Measurements from ENCODE around the gene RNF123. TPM values are rescaled to one million over a fixed set of nuclear protein-coding genes. Genes with fewer than 3 reads are reported as not detected.
A peak's percentile ranks its signal among the peaks of the same experiment; 100 is the strongest.

Gene RNF123
- 10 to 100 TPM; 32.4 to 48.3 (median 39.9) TPM for total RNA-seq
- long read RNA-seq: 0 reads

DNA sequence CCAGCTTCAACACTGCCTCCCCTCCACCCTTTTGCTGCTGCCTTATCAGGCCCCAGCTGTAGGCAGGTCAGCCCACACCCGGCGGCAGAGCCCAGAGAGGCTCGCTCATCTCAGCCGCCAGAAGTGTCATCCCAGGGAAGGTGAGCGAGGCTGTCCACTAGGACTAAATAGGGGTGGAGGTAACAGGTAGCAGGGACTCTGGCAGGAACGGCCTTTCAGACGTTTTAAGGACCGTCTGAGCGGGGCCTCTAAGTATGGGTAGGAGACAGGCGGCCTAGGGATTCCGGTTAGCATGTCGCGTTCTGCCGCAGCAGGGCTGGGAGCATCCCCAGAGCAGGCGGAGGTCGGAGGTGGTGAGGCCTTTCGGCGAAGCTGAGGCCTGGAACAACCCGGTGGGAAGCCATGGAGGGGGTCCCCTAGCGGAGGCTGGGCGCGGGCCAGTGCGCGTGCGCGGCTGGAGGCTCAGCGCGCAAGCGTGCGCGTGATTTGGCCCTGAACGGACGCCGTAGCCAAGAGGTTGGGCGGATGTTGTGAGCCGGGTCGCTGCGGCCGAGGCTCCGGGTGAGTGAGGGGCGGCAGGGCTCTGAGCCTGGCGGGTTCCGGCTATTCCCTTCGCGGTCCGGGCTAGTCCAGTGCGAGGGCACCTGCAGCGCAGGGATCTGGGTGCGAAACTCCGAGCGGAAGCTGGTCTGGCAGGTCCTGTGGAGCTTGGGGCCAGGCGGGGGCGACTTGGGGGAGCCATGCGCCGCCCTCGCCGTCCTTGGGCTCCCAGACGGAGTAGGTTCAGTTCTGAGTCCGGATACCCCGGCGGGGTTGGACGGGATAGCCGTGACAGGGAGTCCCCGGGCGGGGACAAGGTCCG, at the start of gene RNF123, which contains the start of gene MST1:
RNF123 (plus strand) TSS at position 512 of the 862 bp plus-strand sequence. CDS start 1,609 bp downstream, outside the sequence.
MST1 (minus strand) TSS at position 429 of the 862 bp plus-strand sequence. CDS start 783 bp downstream, outside the sequence.
- Histone ChIP-seq H3K9me3 (no peaks in the 10 kb centered on the region), H3K27ac (peak within 1 kb of the TSS; percentile 88 to 97 (median 91)), H3K4me1 (peaks cover 0 to 26% (median 0%) of the 10 kb centered on the region in 4 donors), H3K36me3 (peaks cover 0 to 7% (median 2%) of the 10 kb centered on the region in 4 donors), H3K4me3 (peak within 1 kb of the TSS; percentile 99 to 100 (median 100)), H3K27me3 (no peaks in the 10 kb centered on the region)
- TF ChIP-seq POLR2A (IDR thresholded peaks at IDR 0.05): no peak
- TF ChIP-seq, protein P1, sequence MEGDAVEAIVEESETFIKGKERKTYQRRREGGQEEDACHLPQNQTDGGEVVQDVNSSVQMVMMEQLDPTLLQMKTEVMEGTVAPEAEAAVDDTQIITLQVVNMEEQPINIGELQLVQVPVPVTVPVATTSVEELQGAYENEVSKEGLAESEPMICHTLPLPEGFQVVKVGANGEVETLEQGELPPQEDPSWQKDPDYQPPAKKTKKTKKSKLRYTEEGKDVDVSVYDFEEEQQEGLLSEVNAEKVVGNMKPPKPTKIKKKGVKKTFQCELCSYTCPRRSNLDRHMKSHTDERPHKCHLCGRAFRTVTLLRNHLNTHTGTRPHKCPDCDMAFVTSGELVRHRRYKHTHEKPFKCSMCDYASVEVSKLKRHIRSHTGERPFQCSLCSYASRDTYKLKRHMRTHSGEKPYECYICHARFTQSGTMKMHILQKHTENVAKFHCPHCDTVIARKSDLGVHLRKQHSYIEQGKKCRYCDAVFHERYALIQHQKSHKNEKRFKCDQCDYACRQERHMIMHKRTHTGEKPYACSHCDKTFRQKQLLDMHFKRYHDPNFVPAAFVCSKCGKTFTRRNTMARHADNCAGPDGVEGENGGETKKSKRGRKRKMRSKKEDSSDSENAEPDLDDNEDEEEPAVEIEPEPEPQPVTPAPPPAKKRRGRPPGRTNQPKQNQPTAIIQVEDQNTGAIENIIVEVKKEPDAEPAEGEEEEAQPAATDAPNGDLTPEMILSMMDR (IDR thresholded peaks at IDR 0.05): peak in 3 of 4 donors; percentile 16 to 22 (median 17)
- DNase-seq (peak; percentile 89 to 91 (median 90)), ATAC-seq (peak; percentile 66 to 76 (median 72))
- intact Hi-C loops (cut with DNase I): no loop called here
- WGBS (ENCODE audit: insufficient coverage, low coverage, low lambda C conversion rate, missing lambda C conversion rate): 0% methylated on average over 8 of the region's 66 CpGs

DNA sequence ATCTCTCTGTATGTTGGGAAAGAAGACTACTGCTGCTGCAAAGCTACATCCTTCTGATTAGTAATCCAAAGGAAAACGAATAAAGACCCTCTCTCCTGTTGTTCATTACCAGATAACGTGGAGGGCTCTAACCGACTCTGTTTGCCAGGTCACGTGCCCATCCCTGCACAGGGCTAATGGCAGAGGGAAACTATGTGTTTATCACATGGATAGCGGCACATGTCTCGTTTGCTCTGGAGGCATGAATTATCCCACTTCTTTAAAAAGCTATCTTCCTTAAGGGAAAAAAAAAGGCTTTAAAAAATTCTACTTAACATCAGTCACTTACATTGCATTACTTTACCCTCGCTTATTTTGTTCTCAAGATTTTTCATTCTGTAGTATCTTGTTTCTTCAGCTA, 48.1 kb upstream of the RNF123 start:
- Histone ChIP-seq H3K36me3 (no peaks in the 10 kb centered on the region), H3K4me1 (peaks cover 0 to 8% (median 0%) of the 10 kb centered on the region in 4 donors), H3K27ac (no peak overlapping the region), H3K4me3 (no peak overlapping the region), H3K27me3 (no peaks in the 10 kb centered on the region), H3K9me3 (no peaks in the 10 kb centered on the region)
- TF ChIP-seq POLR2A (IDR thresholded peaks at IDR 0.05): no peak
- TF ChIP-seq, protein P1 (IDR thresholded peaks at IDR 0.05): no peak
- DNase-seq (no peak), ATAC-seq (no peak)
- WGBS (ENCODE audit: insufficient coverage, low coverage, low lambda C conversion rate, missing lambda C conversion rate): 68% methylated on average over 7 of the region's 7 CpGs
- intact Hi-C loops (cut with DNase I): no loop called here

DNA sequence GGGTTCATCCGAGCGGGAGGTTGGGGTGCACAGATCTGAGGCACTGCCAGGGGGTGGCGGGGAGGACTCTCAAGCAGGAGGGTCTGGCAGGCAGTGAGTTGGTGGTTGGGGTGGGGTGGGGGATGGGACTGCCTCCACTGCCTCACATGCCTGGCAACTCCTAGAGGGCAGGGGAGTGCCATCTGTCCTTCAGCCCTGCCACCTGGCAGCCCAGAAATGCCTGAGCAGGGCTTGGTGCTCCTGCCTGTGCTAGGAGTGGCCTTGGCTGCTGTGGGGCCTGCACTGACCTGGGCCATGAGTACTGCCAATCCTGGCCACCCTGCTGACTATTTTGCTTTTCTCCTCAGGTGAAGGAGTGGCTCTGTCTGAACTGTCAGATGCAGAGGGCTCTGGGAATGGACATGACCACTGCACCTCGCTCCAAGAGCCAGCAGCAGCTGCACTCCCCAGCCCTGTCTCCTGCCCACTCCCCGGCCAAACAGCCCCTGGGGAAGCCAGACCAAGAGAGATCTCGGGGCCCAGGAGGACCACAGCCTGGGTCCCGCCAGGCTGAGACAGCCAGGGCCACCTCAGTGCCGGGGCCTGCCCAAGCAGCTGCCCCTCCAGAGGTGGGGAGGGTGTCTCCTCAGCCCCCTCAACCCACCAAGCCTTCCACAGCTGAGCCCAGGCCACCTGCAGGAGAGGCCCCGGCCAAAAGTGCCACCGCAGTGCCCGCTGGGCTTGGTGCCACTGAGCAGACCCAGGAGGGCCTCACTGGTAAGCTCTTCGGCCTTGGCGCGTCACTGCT, 47.2 kb upstream of the RNF123 start:
- intact Hi-C loops (cut with DNase I): no loop called here
- H3K4me3 ChIP-seq: no peak overlapping the region
- H3K27ac ChIP-seq: no peak overlapping the region
- ATAC-seq: no peak
- H3K36me3 ChIP-seq: no peaks in the 10 kb centered on the region
- H3K4me1 ChIP-seq: peaks cover 0 to 9% (median 0%) of the 10 kb centered on the region in 4 donors
- no peak for DNase-seq
- TF ChIP-seq POLR2A (IDR thresholded peaks at IDR 0.05): no peak
- TF ChIP-seq, protein P1 (IDR thresholded peaks at IDR 0.05): no peak
- 87% methylated on average over 4 of the region's 14 CpGs for WGBS (ENCODE audit: insufficient coverage, low coverage, low lambda C conversion rate, missing lambda C conversion rate)
- H3K27me3 ChIP-seq: no peaks in the 10 kb centered on the region
- no peaks in the 10 kb centered on the region for H3K9me3 ChIP-seq

DNA sequence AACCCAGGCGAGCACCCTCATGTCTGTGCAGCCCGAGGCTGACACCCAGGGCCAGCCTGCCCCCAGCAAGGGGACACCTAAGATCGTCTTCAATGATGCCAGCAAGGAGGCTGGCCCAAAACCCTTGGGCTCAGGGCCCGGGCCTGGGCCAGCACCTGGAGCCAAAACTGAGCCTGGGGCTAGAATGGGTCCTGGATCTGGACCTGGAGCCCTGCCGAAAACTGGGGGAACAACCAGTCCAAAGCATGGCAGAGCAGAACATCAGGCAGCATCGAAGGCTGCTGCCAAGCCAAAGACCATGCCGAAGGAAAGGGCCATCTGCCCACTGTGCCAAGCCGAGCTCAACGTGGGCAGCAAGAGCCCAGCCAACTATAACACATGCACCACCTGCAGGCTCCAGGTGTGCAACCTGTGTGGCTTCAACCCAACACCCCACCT, 46.6 kb upstream of the RNF123 start:
- Histone ChIP-seq H3K27ac (no peak overlapping the region), H3K27me3 (no peaks in the 10 kb centered on the region), H3K4me3 (no peak overlapping the region), H3K4me1 (peaks cover 0 to 9% (median 0%) of the 10 kb centered on the region in 4 donors), H3K9me3 (no peaks in the 10 kb centered on the region), H3K36me3 (no peaks in the 10 kb centered on the region)
- ATAC-seq (no peak), DNase-seq (no peak)
- TF ChIP-seq, protein P1 (IDR thresholded peaks at IDR 0.05): no peak
- no peak for TF ChIP-seq POLR2A (IDR thresholded peaks at IDR 0.05)
- WGBS (ENCODE audit: insufficient coverage, low coverage, low lambda C conversion rate, missing lambda C conversion rate): no CpG with 5 or more reads among the region's 9 CpGs
- intact Hi-C loops (cut with DNase I): no loop called here

Measured in right lobe of liver (tissue), 6 donors.